Left lung (tissue), 10 donors: ENCODE data around the gene RGS14. TPM values are rescaled to one million over a fixed set of nuclear protein-coding genes. Genes with fewer than 3 reads are reported as not detected.

ENCODE experiments used
- ATAC-seq: fragments of 200-7000 bp; cut with Tn5 transposase; one replicate; pipeline ENCODE4 v1.9.1; 2020; ENCODE audit warnings: moderate library complexity
- DNase-seq, 4 donors: peaks; one replicate each; pipeline ENCODE4 v3.0.0-alpha.2; 2013 to 2020
- H3K27ac ChIP-seq, 2 donors: fragments of 200-600 bp; sonication (generic) in 1 of 2; one replicate each; pipeline versions ENCODE4 v1.5.0 to v1.8.0; 2020 to 2021
- H3K27me3 ChIP-seq, 2 donors: fragments of 200-600 bp; sonication (generic) in 1 of 2; one replicate each; pipeline versions ENCODE4 v1.5.0 to v1.8.0; 2020 to 2021
- H3K36me3 ChIP-seq, 2 donors: fragments of 200-600 bp; sonication (generic) in 1 of 2; one replicate each; pipeline versions ENCODE4 v1.5.0 to v1.8.0; 2020 to 2021
- H3K4me1 ChIP-seq, 2 donors: fragments of 200-600 bp; one replicate each; pipeline ENCODE4 v1.8.0; 2021
- H3K4me3 ChIP-seq, 2 donors: fragments of 200-600 bp; sonication (generic) in 1 of 2; one replicate each; pipeline versions ENCODE4 v1.5.0 to v1.8.0; 2020 to 2021; ENCODE audit warnings: mild to moderate bottlenecking in 1 of 2
- H3K9me3 ChIP-seq, 2 donors: fragments of 200-600 bp; sonication (generic) in 1 of 2; one replicate each; pipeline versions ENCODE4 v1.5.0 to v1.8.0; 2020 to 2021
- intact Hi-C, 2 donors: fragments of 100-400 bp; cut with DNase I; formaldehyde crosslinking; loops; one replicate each; pipeline versions ENCODE4 v1.11.2 to v1.14.2; 2022
- polyA plus RNA-seq, 6 donors: library from polyadenylated mRNA; unstranded; fragments of 120-200 nt; gene quantifications; one replicate each; pipeline ENCODE4 v1.2.1, GENCODE V29; 2013; ENCODE audit not compliant: insufficient read length in 6 of 6
- total RNA-seq, 2 donors: library from RNA; stranded (reverse); fragmentation: NEBNext Ultra II Directional; extraction: Animal tissue kit (Norgen Biotek cat#: 25700); gene quantifications; one replicate each; pipeline ENCODE4 v1.2.1, GENCODE V29; 2021
- TF ChIP-seq, protein P1 (sequence below), 2 donors: fragments of 200-600 bp; sonication (generic) in 1 of 2; IDR thresholded peaks; one replicate each; pipeline versions ENCODE4 v1.5.0 to v1.8.0; 2021; ENCODE audit warnings: antibody characterized with exemption in 2 of 2
- donor health status: DM: no; HTN: yes; CAD: no.
- donor health status: DM: no; HTN: no; CAD: no.

Gene RGS14
- total and polyA plus RNA-seq, 8 donors: 4.0 to 28.2 (median 8.1) TPM

DNA sequence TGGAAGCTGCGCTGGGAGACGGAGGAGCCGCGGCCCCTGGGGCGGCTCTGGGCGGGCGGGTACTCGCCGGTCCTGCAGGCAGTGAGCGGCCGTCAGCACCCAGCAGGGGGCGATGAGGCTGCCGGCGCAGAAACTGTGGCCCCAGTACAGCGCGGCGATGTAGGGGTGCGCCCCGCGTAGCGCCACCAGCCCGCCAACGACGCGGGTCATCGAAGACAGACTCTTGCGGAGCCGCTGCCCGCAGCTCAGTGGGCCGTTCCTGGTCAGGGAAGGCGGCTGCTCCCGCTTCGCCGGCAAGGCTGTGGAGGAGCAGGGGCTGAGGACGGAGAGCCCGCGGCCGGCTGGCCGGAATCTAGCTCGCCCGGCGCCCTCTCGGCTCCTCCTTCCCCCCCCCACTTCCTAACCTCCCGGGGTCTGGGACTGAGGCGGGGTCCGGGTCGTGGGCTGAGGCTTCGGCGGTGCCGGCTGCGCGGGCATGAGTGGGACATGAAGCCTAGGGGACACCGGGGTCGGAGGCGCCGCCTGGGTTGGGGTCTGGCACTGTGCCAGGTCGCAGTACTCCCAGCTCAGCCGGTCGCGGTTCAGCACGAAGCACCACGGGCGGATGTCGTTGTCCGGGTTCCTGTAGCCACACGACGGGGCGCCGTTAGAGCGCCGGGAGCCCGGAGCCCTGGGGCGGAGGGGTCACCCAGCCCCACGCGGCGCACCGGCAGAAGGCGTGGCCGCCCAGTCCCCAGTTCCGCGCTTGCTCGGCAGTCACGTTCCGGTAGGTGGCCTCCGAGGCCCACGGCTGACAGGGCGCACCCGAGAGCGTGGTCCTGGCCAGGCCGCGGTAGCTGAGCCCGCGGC, 46.3 kb downstream of the RGS14 start:
- Histone ChIP-seq H3K9me3 (no peaks in the 10 kb centered on the region), H3K27me3 (peaks cover 44 to 63% of the 10 kb centered on the region in 2 donors), H3K36me3 (no peaks in the 10 kb centered on the region), H3K27ac (no peak overlapping the region), H3K4me1 (peaks cover 21 to 49% of the 10 kb centered on the region in 2 donors), H3K4me3 (peak overlapping the region; percentile 58 to 68)
- intact Hi-C loops: no loop called here
- TF ChIP-seq, protein P1, sequence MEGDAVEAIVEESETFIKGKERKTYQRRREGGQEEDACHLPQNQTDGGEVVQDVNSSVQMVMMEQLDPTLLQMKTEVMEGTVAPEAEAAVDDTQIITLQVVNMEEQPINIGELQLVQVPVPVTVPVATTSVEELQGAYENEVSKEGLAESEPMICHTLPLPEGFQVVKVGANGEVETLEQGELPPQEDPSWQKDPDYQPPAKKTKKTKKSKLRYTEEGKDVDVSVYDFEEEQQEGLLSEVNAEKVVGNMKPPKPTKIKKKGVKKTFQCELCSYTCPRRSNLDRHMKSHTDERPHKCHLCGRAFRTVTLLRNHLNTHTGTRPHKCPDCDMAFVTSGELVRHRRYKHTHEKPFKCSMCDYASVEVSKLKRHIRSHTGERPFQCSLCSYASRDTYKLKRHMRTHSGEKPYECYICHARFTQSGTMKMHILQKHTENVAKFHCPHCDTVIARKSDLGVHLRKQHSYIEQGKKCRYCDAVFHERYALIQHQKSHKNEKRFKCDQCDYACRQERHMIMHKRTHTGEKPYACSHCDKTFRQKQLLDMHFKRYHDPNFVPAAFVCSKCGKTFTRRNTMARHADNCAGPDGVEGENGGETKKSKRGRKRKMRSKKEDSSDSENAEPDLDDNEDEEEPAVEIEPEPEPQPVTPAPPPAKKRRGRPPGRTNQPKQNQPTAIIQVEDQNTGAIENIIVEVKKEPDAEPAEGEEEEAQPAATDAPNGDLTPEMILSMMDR (IDR thresholded peaks at IDR 0.05): peak; percentile 68 to 83
- ATAC-seq (peak; percentile 91), DNase-seq (peak; percentile 74 to 98 (median 90))

DNA sequence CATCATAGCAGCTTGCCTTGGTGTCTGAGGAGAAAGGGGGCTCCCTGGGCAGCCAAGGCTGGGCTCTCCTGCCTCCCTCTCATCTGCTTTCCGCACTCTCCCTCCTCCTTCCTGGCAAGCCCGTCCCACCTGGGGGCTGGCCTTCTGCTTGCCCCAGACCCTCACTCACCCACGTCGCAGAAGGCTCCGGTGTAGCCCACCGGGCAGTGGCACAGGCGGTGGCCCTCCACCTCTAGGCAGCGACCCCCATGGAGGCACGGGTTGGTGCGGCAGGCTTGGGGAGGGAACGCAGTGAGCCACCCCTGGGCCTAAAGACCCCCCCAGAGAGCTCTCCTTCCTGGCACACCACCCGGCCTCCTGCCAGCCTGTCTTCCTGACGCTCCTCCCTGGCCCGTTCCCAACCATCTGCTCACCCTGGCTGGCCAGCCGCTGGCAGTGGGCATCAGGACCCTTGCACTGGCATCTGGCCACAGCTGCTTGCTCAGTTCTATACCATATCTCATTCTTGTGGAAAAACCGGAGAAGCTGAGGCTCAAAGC, 47.0 kb downstream of the RGS14 start:
- peak overlapping the region; percentile 58 to 68 for H3K4me3 ChIP-seq
- peaks cover 38 to 56% of the 10 kb centered on the region in 2 donors for H3K27me3 ChIP-seq
- H3K36me3 ChIP-seq: no peaks in the 10 kb centered on the region
- intact Hi-C loops: no loop called here
- peaks cover 21 to 49% of the 10 kb centered on the region in 2 donors for H3K4me1 ChIP-seq
- ATAC-seq (no peak), DNase-seq (no peak)
- TF ChIP-seq, protein P1 (IDR thresholded peaks at IDR 0.05): no peak
- H3K27ac ChIP-seq: no peak overlapping the region
- no peaks in the 10 kb centered on the region for H3K9me3 ChIP-seq

DNA sequence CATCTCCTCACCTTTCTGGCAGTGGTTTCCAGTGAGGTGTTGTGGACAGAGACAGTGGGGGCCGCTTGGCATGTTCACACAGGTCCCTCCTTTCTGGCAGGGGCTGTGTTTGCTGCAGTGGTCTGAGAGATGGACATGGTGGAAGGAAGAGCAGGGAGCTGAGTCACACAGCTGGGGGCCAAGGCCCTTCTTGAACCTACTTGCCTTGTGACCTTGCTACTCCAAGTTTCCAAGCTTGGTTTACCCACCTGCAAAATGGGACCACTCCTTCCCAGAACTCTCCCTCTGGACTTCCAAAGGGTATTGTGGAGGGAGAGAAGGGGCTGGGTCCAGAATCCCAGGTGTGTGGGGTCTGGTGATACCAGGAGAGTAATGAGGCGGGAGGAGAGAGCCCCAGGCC, 47.6 kb downstream of the RGS14 start:
- Histone ChIP-seq H3K27me3 (peaks cover 32 to 50% of the 10 kb centered on the region in 2 donors), H3K4me1 (peaks cover 21 to 44% of the 10 kb centered on the region in 2 donors), H3K27ac (peak overlapping the region in 1 of 2 donors; percentile 63), H3K4me3 (no peak overlapping the region), H3K36me3 (no peaks in the 10 kb centered on the region), H3K9me3 (no peaks in the 10 kb centered on the region)
- intact Hi-C loops: no loop called here
- TF ChIP-seq, protein P1 (IDR thresholded peaks at IDR 0.05): no peak
- ATAC-seq (no peak), DNase-seq (no peak)

DNA sequence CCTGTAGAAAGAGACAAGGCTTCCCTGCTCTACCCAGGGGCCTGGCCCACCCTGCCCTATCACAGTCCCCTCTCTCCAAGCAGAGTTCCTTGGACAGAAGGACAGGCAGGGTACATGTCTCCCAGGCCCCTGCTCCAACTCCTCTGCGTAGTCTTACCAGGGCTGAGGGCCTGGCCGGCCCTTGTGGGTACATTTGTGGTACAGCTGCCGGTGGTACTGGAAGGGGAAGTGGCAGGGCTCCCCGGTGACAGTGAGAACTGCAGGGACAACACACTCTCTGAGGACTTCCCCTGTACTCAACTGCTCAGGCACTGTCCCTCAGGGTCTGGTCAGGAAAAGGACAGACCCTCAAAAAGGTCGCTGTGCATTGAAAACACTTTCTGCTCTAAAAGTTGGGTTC, 48.1 kb downstream of the RGS14 start:
- Histone ChIP-seq H3K27ac (peak overlapping the region in 1 of 2 donors; percentile 63), H3K36me3 (no peaks in the 10 kb centered on the region), H3K4me3 (no peak overlapping the region), H3K9me3 (no peaks in the 10 kb centered on the region), H3K4me1 (peaks cover 21 to 48% of the 10 kb centered on the region in 2 donors), H3K27me3 (peaks cover 27 to 45% of the 10 kb centered on the region in 2 donors)
- TF ChIP-seq, protein P1 (IDR thresholded peaks at IDR 0.05): peak in 1 of 2 donors; percentile 37
- peak in 2 of 4 donors; percentile 69 to 91 for DNase-seq
- no peak for ATAC-seq
- intact Hi-C loops: no loop called here
